Neutrophil (primary cell): ENCODE measurements around the gene GPBAR1.

ENCODE experiments used
- H3K27ac ChIP-seq: fragments of 200-600 bp; sonication (generic); 2 replicates; pipeline ENCODE4 v1.5.1; 2016; ENCODE audit warnings: mild to moderate bottlenecking, moderate library complexity
- H3K27me3 ChIP-seq: fragments of 200-600 bp; sonication (generic); 2 replicates; pipeline ENCODE4 v1.6.0; 2016; ENCODE audit warnings: mild to moderate bottlenecking
- H3K36me3 ChIP-seq: fragments of 200-600 bp; sonication (generic); 2 replicates; pipeline ENCODE4 v1.5.1; 2017
- H3K4me1 ChIP-seq, 2 experiments: fragments of 200-600 bp in 1 of 2; sonication (generic) in 1 of 2; 1 replicate in 1 of 2; 2 replicates in 1 of 2; pipeline versions ENCODE4 v1.5.1 to v1.6.1; 2013 to 2016; ENCODE audit warnings: low read depth in 1 of 2, low read length in 1 of 2, mild to moderate bottlenecking in 1 of 2, moderate library complexity in 1 of 2; ENCODE audit not compliant: control insufficient read depth in 1 of 2, insufficient read depth in 1 of 2
- H3K4me3 ChIP-seq, 2 experiments: fragments of 200-600 bp in 1 of 2; sonication (generic) in 1 of 2; 1 replicate in 1 of 2; 2 replicates in 1 of 2; pipeline ENCODE4 v1.5.1; 2013 to 2016; ENCODE audit warnings: low read depth in 1 of 2, low read length in 1 of 2, mild to moderate bottlenecking in 1 of 2, moderate library complexity in 1 of 2
- H3K9me3 ChIP-seq: fragments of 200-600 bp; sonication (generic); 2 replicates; pipeline ENCODE4 v1.5.1; 2016
- CTCF ChIP-seq: fragments of 200-600 bp; sonication (generic); IDR thresholded peaks from 2 replicates; pipeline ENCODE4 v1.5.1; 2016; ENCODE audit warnings: antibody characterized with exemption

Gene GPBAR1

DNA sequence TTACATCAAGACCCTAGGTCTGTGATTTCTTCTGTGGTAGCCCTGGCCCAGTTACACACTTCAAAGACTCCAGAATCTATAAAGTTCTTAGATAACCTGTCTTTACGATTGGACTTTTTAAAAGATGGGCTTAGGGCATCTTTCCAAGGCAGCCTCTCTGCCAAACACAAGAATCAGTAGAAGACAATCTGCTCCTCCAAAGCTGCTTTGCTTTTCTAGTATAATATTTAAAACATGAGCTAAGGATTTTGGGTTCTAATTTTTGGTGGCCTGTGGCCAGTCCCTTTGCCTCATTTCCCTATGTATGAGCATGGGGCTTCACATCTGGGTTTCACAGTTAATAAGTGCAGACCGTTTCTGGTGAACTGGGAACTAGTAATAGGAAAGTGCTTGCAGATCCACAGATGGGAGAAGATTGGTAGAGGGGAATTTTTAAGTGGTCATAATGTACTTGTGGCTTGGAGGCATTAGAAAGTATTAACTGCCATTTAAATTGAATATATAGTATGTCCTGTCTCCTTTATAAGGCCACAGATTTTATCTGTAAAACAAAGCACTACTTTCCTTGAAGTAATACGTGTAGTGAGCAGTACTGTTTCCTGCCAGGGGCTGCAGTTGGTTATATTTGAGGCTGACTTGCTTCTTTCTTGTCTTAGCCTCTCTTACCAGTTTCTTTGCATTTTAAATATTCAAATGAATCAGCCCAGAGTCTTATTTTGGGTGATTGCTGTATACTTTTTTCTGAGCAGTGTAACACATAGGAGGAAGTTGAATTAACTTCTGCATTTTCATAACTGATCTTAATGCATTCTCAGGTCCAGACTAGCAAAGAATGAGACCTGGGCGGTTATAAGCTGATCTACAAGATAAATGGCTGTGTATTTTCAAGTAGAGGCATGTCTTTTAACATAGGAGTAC, 42.3 kb upstream of the GPBAR1 start:
- H3K9me3 ChIP-seq, result no peaks in the 10 kb centered on the region
- H3K27ac ChIP-seq, result peak overlapping the region; percentile 93
- H3K27me3 ChIP-seq, result no peaks in the 10 kb centered on the region
- peak overlapping the region; percentile 61 to 93 for H3K4me3 ChIP-seq
- no peak for TF ChIP-seq CTCF
- H3K36me3 ChIP-seq, result peaks cover 27% of the 10 kb centered on the region
- H3K4me1 ChIP-seq, result peaks cover 57 to 71% of the 10 kb centered on the region in 2 experiments

DNA sequence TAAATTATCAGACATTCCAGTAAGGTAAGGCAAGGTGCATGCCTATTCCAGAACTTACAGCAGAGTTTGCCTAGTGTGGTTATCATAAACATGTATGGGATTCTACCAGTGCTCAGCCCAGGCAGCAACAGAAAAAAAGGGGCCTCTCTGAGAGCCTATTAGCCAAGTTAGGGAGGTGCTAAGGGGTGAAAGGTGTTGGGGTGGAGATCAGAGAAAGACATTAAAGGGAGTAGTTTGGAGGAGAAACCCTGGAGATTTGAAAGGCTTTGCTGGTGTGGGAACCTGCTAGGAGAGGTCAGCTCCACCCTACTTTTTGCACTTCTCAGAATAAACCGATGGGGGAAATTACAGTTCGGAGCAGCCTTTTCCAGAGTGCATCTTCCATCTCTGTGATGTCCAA, 40.9 kb upstream of the GPBAR1 start:
- Histone ChIP-seq H3K27me3 (no peaks in the 10 kb centered on the region), H3K4me1 (peaks cover 64 to 71% of the 10 kb centered on the region in 2 experiments), H3K36me3 (peaks cover 41% of the 10 kb centered on the region), H3K4me3 (peak overlapping the region; percentile 61 to 93), H3K9me3 (no peaks in the 10 kb centered on the region), H3K27ac (peak overlapping the region; percentile 93)
- no peak for TF ChIP-seq CTCF

- peak overlapping the region; percentile 93 for H3K27ac ChIP-seq
- H3K27me3 ChIP-seq, result no peaks in the 10 kb centered on the region
- peak overlapping the region; percentile 21 to 93 for H3K4me3 ChIP-seq
- no peak for TF ChIP-seq CTCF
- peaks cover 69 to 70% of the 10 kb centered on the region in 2 experiments for H3K4me1 ChIP-seq
- H3K36me3 ChIP-seq, result peaks cover 51% of the 10 kb centered on the region
- no peaks in the 10 kb centered on the region for H3K9me3 ChIP-seq
These were observed 39.8 kb upstream of the GPBAR1 start for GRCh38 chr2:218221000-218221399.

GRCh38 chr2:218223046-218223445, 37.8 kb upstream of the GPBAR1 start:
- Histone ChIP-seq H3K9me3 (no peaks in the 10 kb centered on the region), H3K36me3 (peaks cover 72% of the 10 kb centered on the region), H3K4me3 (no peak overlapping the region), H3K27ac (peak overlapping the region; percentile 49), H3K27me3 (no peaks in the 10 kb centered on the region), H3K4me1 (peaks cover 62 to 67% of the 10 kb centered on the region in 2 experiments)
- no peak for TF ChIP-seq CTCF

- H3K27ac ChIP-seq, result peak overlapping the region; percentile 49
- no peak overlapping the region for H3K4me3 ChIP-seq
- no peaks in the 10 kb centered on the region for H3K27me3 ChIP-seq
- peaks cover 83% of the 10 kb centered on the region for H3K36me3 ChIP-seq
- H3K9me3 ChIP-seq, result no peaks in the 10 kb centered on the region
- TF ChIP-seq CTCF, result no peak
- peaks cover 61 to 78% of the 10 kb centered on the region in 2 experiments for H3K4me1 ChIP-seq
These were observed 36.6 kb upstream of the GPBAR1 start for GRCh38 chr2:218224186-218224585.
